Ascending aorta (tissue), 2 donors: ENCODE measurements around the gene ATP9A. TPM values are rescaled to one million over a fixed set of nuclear protein-coding genes. Genes with fewer than 3 reads are reported as not detected.

Experiments
- DNase-seq, 2 donors: peaks; one replicate each; pipeline ENCODE4 v3.0.0-alpha.2; 2019; ENCODE audit warnings: low spot score in 2 of 2
- H3K27ac ChIP-seq, 2 donors: fragments of 200-600 bp; sonication (generic); one replicate each; pipeline ENCODE4 v1.5.1; 2016 to 2017; ENCODE audit warnings: mild to moderate bottlenecking in 1 of 2
- H3K27me3 ChIP-seq: fragments of 200-600 bp; sonication (generic); one replicate; pipeline ENCODE4 v1.5.1; 2017
- H3K36me3 ChIP-seq, 2 donors: fragments of 200-600 bp; sonication (generic); one replicate each; pipeline ENCODE4 v1.5.1; 2016
- H3K4me1 ChIP-seq, 2 donors: fragments of 200-600 bp; sonication (generic); one replicate each; pipeline ENCODE4 v1.5.1; 2016 to 2017; ENCODE audit warnings: mild to moderate bottlenecking in 1 of 2
- H3K4me3 ChIP-seq, 2 donors: fragments of 200-600 bp; sonication (generic); one replicate each; pipeline ENCODE4 v1.5.1; 2016 to 2017; ENCODE audit warnings: mild to moderate bottlenecking in 1 of 2
- H3K9me3 ChIP-seq, 2 donors: fragments of 200-600 bp; sonication (generic); one replicate each; pipeline ENCODE4 v1.5.1; 2016
- intact Hi-C: fragments of 100-400 bp; cut with DNase I; formaldehyde crosslinking; loops from one replicate; pipeline ENCODE4 v1.15.1; 2023
- total RNA-seq: library from RNA; depleted of rRNA; stranded (reverse); fragments of >200 nt; gene quantifications from one replicate; pipeline ENCODE4 v1.1.0, GENCODE V29; 2016
- TF ChIP-seq, protein P1 (sequence below), 3 experiments: fragments of 200-600 bp in 2 of 3; fragments of 450-650 bp in 1 of 3; sonication (generic) in 2 of 3; IDR thresholded peaks; one replicate each; pipeline ENCODE4 v1.5.1; 2016 to 2019; ENCODE audit warnings: antibody characterized with exemption in 3 of 3, mild to moderate bottlenecking in 1 of 3, moderate library complexity in 1 of 3

The ATP9A gene
- total RNA-seq, 1 donor from 2014 or later = 14.5 TPM

DNA sequence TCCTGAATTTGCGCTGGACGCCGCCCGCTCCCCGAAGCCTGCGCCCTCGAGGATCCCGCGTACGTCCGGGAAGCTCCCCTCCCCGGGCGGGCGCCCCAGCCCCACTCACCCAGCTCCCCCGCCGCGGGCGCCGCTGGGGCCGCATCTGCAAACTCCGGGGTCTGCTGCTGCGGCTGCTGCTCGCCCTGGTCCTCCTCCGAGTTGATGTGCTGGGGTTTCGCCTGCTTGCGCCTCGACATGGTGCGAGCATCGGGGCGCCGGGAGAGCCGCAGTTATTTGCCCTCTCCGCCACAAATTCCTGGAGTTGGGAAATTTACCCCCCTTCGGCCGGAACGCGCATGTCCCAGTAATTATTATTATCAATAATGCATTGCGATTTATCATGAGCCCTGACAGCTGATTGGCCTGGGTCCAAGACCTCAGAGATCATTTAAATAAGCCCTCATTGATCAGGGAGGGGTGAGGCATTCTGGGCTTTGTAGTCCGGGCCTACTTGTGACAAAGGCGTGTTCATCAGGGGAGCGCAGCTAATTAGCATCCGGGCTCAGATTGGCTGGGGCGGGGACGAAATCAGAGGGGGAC is 34.1 kb upstream of the ATP9A start, which contains the start of gene SALL4:
TSS of gene SALL4 (minus strand) at position 352 of the 582 bp plus-strand sequence. CDS start at position 239, 113 bp downstream.
- no peak within 1 kb of the TSS for H3K27ac ChIP-seq
- TF ChIP-seq, protein P1, sequence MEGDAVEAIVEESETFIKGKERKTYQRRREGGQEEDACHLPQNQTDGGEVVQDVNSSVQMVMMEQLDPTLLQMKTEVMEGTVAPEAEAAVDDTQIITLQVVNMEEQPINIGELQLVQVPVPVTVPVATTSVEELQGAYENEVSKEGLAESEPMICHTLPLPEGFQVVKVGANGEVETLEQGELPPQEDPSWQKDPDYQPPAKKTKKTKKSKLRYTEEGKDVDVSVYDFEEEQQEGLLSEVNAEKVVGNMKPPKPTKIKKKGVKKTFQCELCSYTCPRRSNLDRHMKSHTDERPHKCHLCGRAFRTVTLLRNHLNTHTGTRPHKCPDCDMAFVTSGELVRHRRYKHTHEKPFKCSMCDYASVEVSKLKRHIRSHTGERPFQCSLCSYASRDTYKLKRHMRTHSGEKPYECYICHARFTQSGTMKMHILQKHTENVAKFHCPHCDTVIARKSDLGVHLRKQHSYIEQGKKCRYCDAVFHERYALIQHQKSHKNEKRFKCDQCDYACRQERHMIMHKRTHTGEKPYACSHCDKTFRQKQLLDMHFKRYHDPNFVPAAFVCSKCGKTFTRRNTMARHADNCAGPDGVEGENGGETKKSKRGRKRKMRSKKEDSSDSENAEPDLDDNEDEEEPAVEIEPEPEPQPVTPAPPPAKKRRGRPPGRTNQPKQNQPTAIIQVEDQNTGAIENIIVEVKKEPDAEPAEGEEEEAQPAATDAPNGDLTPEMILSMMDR (IDR thresholded peaks at IDR 0.05) = no peak
- peaks cover 11 to 17% of the 10 kb centered on the region in 2 donors for H3K4me1 ChIP-seq
- peak within 1 kb of the TSS; percentile 31 to 51 for H3K4me3 ChIP-seq
- intact Hi-C loops = no loop called here
- DNase-seq = no peak
- no peaks in the 10 kb centered on the region for H3K36me3 ChIP-seq
- no peaks in the 10 kb centered on the region for H3K9me3 ChIP-seq
- peaks cover 26% of the 10 kb centered on the region for H3K27me3 ChIP-seq

GRCh38 chr20:51801823-51802123 is 33.6 kb upstream of the ATP9A start:
- peaks cover 26% of the 10 kb centered on the region for H3K27me3 ChIP-seq
- peaks cover 11 to 17% of the 10 kb centered on the region in 2 donors for H3K4me1 ChIP-seq
- TF ChIP-seq, protein P1 (IDR thresholded peaks at IDR 0.05) = no peak
- no peak for DNase-seq
- H3K27ac ChIP-seq = no peak overlapping the region
- no peaks in the 10 kb centered on the region for H3K36me3 ChIP-seq
- H3K4me3 ChIP-seq = peak overlapping the region in 1 of 2 donors; percentile 51
- intact Hi-C loops = no loop called here
- H3K9me3 ChIP-seq = no peaks in the 10 kb centered on the region

DNA sequence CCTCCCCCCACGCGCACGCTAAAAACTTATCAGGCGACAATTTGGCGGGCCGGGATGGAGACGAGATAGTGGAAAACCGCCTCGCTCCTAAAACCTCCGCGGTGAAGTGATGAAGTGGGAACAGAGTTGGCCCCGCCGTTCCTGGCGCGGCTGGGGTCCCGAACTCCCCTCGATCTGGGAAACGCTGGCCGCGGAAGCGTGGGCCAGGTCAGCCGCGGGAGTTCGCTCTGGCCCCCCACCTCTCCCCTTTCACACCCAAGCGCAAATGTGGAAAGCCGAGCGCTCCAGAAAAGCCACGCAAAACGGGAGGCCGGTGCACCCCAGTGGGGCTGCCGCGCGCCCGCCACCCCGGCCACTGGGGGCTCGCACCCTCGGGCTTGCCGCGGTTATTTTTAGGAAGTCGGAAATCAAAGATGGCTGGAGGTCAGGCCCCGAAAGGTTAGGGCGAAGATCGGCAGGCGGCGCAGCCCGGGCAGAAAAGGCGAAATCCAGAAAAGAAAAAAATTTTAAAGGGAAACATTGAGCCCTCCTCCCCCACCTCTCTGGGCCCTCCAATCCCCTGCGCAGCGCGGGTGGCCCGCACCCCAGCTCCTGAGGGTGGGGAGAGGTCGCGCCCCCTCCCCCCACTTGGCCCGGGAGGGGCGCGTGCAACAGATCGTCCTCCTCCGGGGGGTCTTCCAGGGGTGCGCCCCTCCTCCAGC is 33.1 kb upstream of the ATP9A start:
- no peaks in the 10 kb centered on the region for H3K36me3 ChIP-seq
- no peak for DNase-seq
- TF ChIP-seq, protein P1 (IDR thresholded peaks at IDR 0.05) = no peak
- intact Hi-C loops = no loop called here
- peak overlapping the region; percentile 31 to 51 for H3K4me3 ChIP-seq
- peaks cover 26% of the 10 kb centered on the region for H3K27me3 ChIP-seq
- H3K4me1 ChIP-seq = peaks cover 11 to 17% of the 10 kb centered on the region in 2 donors
- no peak overlapping the region for H3K27ac ChIP-seq
- no peaks in the 10 kb centered on the region for H3K9me3 ChIP-seq

- no peaks in the 10 kb centered on the region for H3K36me3 ChIP-seq
- peaks cover 26% of the 10 kb centered on the region for H3K27me3 ChIP-seq
- intact Hi-C loops = no loop called here
- peaks cover 11 to 17% of the 10 kb centered on the region in 2 donors for H3K4me1 ChIP-seq
- TF ChIP-seq, protein P1 (IDR thresholded peaks at IDR 0.05) = no peak
- H3K9me3 ChIP-seq = no peaks in the 10 kb centered on the region
- DNase-seq = no peak
- no peak overlapping the region for H3K27ac ChIP-seq
- peak overlapping the region; percentile 31 to 51 for H3K4me3 ChIP-seq
Observed at GRCh38 chr20:51800872-51801121, 32.6 kb upstream of the ATP9A start.

GRCh38 chr20:51800060-51800871 is 32.1 kb upstream of the ATP9A start:
- DNase-seq = no peak
- peaks cover 26% of the 10 kb centered on the region for H3K27me3 ChIP-seq
- peak overlapping the region; percentile 31 to 51 for H3K4me3 ChIP-seq

More at GRCh38 chr20:51800060-51800871, 32.1 kb upstream of the ATP9A start:
- peaks cover 11 to 17% of the 10 kb centered on the region in 2 donors for H3K4me1 ChIP-seq
- H3K9me3 ChIP-seq = no peaks in the 10 kb centered on the region
- intact Hi-C loops = no loop called here
- no peak overlapping the region for H3K27ac ChIP-seq
- H3K36me3 ChIP-seq = no peaks in the 10 kb centered on the region
- TF ChIP-seq, protein P1 (IDR thresholded peaks at IDR 0.05) = peak; percentile 20 to 78 (median 70)
